LNCaP clone FGC (cell line): Measurements from ENCODE around the gene GAREM1.
A peak's percentile ranks its signal among the peaks of the same experiment; 100 is the strongest.

Source experiments
- DNase-seq: peaks from one replicate; pipeline ENCODE4 v3.0.0-alpha.2; 2011; ENCODE audit warnings: low read depth
- H3K4me3 ChIP-seq: 2 replicates; pipeline ENCODE4 v1.5.1; 2011; ENCODE audit warnings: mild to moderate bottlenecking, low read depth, low read length, control low read depth
- CTCF ChIP-seq: IDR thresholded peaks from 2 replicates; pipeline ENCODE4 v1.5.1; 2012; ENCODE audit warnings: mild to moderate bottlenecking; ENCODE audit not compliant: control insufficient read depth, insufficient read depth; ENCODE audit errors: extremely low read depth

The GAREM1 gene

DNA sequence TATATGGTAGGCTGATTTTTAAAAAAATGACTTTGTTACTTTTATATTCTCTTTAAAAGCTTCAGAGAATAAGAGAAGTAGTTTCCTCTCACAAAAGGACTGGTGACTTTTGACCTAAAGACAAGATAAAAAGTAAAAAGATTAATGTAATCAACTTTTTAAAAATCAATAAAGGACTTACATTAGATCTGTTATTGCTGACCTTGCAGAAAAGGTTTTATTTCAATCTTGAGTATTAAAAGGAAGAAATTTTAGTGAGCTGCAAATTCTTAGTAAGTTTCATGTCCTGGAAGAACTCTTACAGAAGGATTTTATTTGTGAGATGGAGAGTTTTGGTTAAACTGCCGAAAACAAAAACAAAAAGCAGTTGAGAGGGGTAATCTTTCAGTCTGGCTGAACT is 2.2 kb upstream of the GAREM1 start:
- DNase-seq, result no peak
- H3K4me3 ChIP-seq, result no peak overlapping the region
- TF ChIP-seq CTCF, result no peak

- TF ChIP-seq CTCF, result no peak
- H3K4me3 ChIP-seq, result peak overlapping the region; percentile 58
- DNase-seq, result no peak
Measured at GRCh38 chr18:32470460-32470713, 295 bp downstream of the GAREM1 start.

DNA sequence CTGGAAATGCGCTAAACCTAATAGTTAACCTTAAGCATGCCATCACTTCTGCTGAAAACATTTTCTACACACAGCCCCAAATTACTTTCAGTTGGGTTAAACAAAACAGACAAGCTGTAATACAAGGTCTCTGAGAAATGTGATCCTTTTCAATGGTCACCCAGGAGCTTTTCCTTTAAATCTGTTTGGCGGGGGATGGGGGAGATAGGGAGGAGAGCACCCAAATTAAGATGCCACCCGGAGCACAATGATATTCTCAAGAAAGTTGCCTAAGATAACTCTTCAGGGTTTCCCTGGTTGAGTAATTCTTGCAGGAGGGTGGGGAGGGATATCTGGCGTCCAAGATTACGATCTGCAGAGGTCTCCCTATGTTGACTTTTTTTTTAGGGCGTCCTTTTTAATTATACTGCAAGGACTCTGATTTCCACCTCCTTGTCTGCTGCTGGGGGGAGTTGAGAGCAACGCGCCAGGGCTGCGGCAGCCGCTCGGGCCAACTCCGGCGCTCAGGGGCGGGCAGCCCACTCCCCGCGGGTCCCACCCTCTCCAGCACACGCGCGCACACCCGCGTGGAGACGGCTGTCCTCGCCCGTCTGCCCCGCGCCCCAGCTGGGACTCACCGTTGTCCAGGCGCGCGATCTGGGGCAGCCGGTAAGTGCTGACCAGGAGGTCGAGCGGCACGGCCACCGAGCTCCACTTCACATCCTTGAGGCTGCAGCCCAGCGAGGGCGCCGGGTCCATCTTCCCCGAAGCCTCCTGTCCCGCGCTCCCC is 807 bp downstream of the GAREM1 start:
- no peak for DNase-seq
- TF ChIP-seq CTCF, result no peak
- H3K4me3 ChIP-seq, result peak overlapping the region; percentile 58

GRCh38 chr18:32469190-32469651 is 1.5 kb downstream of the GAREM1 start:
- no peak for DNase-seq
- H3K4me3 ChIP-seq, result no peak overlapping the region; the same call in 1 of the 2 replicates
- peak; percentile 24; the same call in 1 of the 2 replicates for TF ChIP-seq CTCF

DNA sequence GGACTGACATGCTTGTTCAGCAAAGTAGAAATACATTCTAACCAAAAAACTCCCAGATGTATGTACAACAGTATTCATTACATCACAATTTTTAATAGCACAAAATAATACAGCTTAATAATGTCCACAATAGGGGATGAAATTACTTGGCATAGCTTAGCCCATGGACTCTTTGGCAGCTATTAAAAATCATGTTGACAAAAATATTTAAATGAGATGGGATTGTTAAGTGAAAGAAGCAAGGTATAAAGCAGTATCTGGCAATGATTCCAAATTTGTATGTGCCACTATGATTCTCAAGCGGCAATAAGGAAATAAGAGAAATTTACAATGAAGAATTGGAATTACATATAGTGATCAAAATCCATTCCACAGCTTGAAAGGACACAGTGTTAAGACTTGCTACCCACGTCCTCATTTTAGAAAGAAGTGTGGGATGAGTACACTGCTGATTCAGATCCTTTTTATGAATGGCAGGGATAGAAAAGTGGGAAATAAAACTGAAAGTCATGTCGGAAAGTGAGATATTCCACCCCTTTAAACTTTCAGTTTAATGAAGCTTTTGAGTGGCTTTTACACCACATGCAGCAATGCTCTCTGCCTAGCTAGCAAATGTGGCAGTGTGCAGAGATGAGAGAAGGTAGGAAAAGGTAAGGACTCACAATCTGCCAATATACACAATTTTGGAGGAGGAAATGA is 2.4 kb downstream of the GAREM1 start:
- TF ChIP-seq CTCF, result no peak
- H3K4me3 ChIP-seq, result no peak overlapping the region
- DNase-seq, result no peak

GRCh38 chr18:32461709-32462272 is 8.9 kb downstream of the GAREM1 start:
- TF ChIP-seq CTCF, result no peak
- H3K4me3 ChIP-seq, result no peak overlapping the region
- DNase-seq, result no peak
